ENCODE measurements around the gene PPIG.
"Not testable (repeated sequence)": the region's sequence is repeated elsewhere in the genome, so short reads cannot be mapped to it uniquely, and the experiment has no call there.

The PPIG gene

DNA sequence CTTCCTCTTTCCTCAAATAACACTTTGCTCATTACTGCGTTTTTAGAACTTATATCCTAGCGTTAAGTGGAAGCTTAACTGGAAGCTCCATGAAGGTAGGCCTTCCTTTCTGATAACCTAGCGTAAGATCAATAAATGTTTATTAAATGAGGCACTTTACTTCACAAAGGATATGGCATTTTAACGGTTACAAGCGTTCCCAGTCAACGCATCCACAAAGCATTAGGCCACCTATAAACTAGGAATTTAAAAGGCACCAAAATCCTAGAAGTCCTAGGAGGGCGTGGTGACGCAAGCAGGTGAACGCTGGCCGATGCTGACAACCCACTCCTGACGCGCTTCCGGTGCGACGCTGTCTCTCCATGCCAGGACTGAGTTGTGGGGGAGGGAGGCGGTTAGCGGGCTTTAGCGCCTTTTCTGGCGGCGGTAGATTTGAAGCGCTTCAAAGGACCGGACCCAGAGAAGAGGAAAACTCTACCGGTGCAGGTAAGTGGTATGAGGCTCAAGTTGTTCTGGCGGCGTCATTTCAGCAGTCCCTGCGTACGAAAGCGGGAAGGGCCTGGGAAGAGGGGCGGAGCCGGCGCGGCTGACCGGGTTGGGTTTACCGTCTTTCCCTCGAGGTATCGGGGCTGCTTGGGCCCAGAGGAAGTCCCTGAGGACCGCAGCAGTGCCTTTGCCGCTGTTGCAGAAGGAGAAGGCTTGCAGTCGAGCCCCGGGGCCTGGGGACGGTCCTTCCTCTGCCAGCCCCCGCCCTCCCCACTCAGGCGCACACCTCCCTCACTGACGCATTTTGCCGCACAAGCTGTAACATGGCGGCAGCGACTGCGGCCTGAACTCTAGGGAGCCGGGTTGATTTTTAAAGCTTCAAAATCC, at the start of gene PPIG:
Gene PPIG (plus strand): TSS at position 347 of the 873 bp plus-strand sequence. CDS start 19,691 bp downstream, outside the sequence.
- Histone ChIP-seq H3K9me3 (ENCODE audit: low read length) (no peaks in the 10 kb centered on the region), H3K27ac (ENCODE audit: low read depth, low read length) (peak within 1 kb of the TSS; percentile 94), H3K4me3 (ENCODE audit: low read depth in 1 of 2, low read length in 2 of 2) (peak within 1 kb of the TSS; percentile 87 to 99), H3K36me3 (ENCODE audit: insufficient read depth, low read length) (no peaks in the 10 kb centered on the region), H3K9ac (ENCODE audit: low read length) (peak within 1 kb of the TSS; percentile 100), H3K4me1 (ENCODE audit: insufficient read depth, low read length) (peaks cover 11% of the 10 kb centered on the region), H3K27me3 (ENCODE audit: control insufficient read depth in 1 of 2, insufficient read depth in 2 of 2, low read length in 2 of 2) (no peaks in the 10 kb centered on the region)

DNA sequence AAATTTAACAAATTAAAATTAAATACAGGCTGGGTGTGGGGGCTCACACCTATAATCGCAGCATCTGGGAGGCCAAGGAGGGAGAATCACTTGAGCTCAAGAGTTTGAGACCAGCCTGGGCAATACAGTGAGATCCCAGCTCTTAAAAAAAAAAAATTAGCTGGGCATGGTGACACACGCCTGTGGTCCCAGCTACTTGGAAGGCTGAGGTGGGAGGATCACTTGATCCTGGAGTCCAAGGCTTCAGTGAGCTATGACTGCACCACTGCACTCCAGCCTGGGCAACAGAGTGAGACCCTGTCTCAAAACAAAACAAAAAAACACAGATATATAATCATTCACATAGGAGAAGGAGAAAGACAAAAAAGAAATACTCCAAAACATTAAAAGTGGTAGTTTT, 44.7 kb upstream of the PPIG start:
- H3K9me3 ChIP-seq (ENCODE audit: low read length); H3K4me1 ChIP-seq (ENCODE audit: insufficient read depth, low read length); H3K27me3 ChIP-seq (ENCODE audit: control insufficient read depth in 1 of 2, insufficient read depth in 2 of 2, low read length in 2 of 2); H3K27ac ChIP-seq (ENCODE audit: low read depth, low read length); H3K9ac ChIP-seq (ENCODE audit: low read length); H3K4me3 ChIP-seq (ENCODE audit: low read depth in 1 of 2, low read length in 2 of 2): not testable (repeated sequence)
- peaks cover 15% of the 10 kb centered on the region for H3K36me3 ChIP-seq (ENCODE audit: insufficient read depth, low read length)

DNA sequence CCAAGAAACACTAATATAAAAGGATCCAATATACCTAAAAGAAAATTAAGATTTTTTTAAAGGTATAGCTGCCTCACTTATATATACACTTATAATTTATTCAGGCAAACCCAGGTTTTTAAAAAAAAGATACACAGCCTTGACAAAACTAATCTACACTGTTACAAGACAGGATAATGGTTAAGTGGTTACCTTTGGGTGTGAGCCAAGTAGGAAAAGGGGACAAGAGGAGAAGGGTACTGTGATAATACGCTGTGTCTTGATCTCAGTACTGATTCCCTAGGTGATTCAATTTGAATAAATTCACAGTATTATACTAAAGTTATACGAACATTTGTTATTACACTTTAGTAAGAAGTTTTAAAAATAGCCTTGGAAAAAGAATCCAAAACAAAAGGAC, 44.0 kb upstream of the PPIG start:
- Histone ChIP-seq H3K9me3 (ENCODE audit: low read length) (no peaks in the 10 kb centered on the region), H3K4me3 (ENCODE audit: low read depth in 1 of 2, low read length in 2 of 2) (no peak overlapping the region), H3K4me1 (ENCODE audit: insufficient read depth, low read length) (no peaks in the 10 kb centered on the region), H3K27me3 (ENCODE audit: control insufficient read depth in 1 of 2, insufficient read depth in 2 of 2, low read length in 2 of 2) (no peaks in the 10 kb centered on the region), H3K9ac (ENCODE audit: low read length) (no peak overlapping the region), H3K27ac (ENCODE audit: low read depth, low read length) (no peak overlapping the region), H3K36me3 (ENCODE audit: insufficient read depth, low read length) (peaks cover 15% of the 10 kb centered on the region)

DNA sequence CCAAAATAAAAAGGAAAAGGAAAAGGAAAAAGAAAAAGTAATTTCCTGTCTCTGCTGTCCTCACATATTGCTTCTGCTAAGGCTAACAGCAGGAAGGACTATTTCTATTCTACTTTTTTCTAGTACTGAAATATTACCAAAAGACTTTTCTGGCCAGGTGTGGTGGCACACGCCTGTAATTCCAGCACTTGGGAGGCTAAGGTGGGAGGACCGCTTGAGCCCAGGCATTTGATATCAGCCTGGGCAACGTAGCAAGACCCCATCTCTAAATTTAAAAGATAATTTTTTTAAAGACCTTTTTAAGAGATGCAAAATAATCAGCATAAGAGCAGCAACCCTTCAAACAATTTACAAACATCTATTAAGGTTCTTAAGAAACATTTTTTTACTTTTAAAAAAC, 41.7 kb upstream of the PPIG start:
- Histone ChIP-seq H3K9me3 (ENCODE audit: low read length) (no peaks in the 10 kb centered on the region), H3K36me3 (ENCODE audit: insufficient read depth, low read length) (peaks cover 25% of the 10 kb centered on the region), H3K9ac (ENCODE audit: low read length) (no peak overlapping the region), H3K27ac (ENCODE audit: low read depth, low read length) (no peak overlapping the region), H3K4me1 (ENCODE audit: insufficient read depth, low read length) (no peaks in the 10 kb centered on the region), H3K27me3 (ENCODE audit: control insufficient read depth in 1 of 2, insufficient read depth in 2 of 2, low read length in 2 of 2) (no peaks in the 10 kb centered on the region), H3K4me3 (ENCODE audit: low read depth in 1 of 2, low read length in 2 of 2) (no peak overlapping the region)

DNA sequence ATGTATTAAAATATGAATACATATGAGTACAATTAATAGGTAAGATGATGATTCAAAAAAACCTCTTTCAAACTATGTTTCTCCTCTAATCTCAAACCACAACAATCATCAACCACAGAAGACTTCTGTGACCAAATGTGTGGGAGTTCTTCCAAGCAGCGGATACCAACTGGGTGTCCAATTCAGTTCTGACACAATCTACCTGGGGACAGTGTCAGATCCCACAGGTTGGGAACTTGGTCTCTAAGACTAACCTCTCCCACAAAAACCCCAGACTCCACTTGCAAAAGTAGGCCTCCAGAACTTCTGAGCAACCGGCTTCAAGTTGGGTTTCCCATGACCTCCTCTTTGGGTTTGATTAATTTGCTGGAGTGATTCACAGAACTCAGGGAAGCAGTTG, 37.4 kb upstream of the PPIG start:
- Histone ChIP-seq H3K4me3 (ENCODE audit: low read depth in 1 of 2, low read length in 2 of 2) (no peak overlapping the region), H3K36me3 (ENCODE audit: insufficient read depth, low read length) (peaks cover 23% of the 10 kb centered on the region), H3K9me3 (ENCODE audit: low read length) (no peaks in the 10 kb centered on the region), H3K9ac (ENCODE audit: low read length) (no peak overlapping the region), H3K4me1 (ENCODE audit: insufficient read depth, low read length) (no peaks in the 10 kb centered on the region), H3K27ac (ENCODE audit: low read depth, low read length) (no peak overlapping the region), H3K27me3 (ENCODE audit: control insufficient read depth in 1 of 2, insufficient read depth in 2 of 2, low read length in 2 of 2) (no peaks in the 10 kb centered on the region)

DNA sequence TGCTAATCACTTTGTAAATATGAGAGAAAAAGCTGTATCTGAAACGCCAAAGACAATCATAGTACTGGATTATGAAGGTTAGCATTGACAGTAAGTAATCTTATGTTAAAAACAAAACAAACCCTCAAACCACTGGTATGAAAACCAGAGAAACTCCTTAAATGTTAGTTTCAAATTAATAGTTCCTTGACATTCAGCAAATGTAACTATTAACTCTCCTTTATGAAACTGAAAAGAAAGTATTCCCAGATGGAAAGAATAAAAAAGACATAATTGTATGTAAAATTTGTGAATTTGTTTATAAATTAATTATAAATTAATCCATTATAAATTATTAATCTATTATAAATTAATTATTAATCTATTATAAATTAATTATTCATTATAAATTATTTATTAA, 22.8 kb upstream of the PPIG start:
- Histone ChIP-seq H3K4me3 (ENCODE audit: low read depth in 1 of 2, low read length in 2 of 2) (no peak overlapping the region), H3K9ac (ENCODE audit: low read length) (no peak overlapping the region), H3K4me1 (ENCODE audit: insufficient read depth, low read length) (no peaks in the 10 kb centered on the region), H3K27me3 (ENCODE audit: control insufficient read depth in 1 of 2, insufficient read depth in 2 of 2, low read length in 2 of 2) (no peaks in the 10 kb centered on the region), H3K27ac (ENCODE audit: low read depth, low read length) (no peak overlapping the region), H3K9me3 (ENCODE audit: low read length) (no peaks in the 10 kb centered on the region), H3K36me3 (ENCODE audit: insufficient read depth, low read length) (peaks cover 4% of the 10 kb centered on the region)

DNA sequence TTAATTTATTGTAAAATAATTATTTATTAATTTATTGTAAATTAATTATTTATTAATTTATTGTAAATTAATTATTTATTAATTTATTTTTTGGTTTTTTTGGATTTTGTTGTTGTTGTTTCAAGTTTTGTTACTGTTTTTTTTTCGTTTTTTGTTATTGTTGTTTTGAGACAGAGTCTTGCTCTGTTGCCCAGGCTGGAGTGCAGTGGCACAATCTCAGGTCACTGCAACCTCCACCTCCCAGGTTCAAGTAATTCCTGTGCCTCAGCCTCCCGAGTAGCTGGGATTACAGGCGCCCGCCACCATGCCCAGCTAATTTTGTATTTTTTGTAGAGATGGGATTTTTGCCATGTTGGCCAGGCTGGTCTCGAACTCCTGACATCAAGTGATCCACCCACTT, 22.1 kb upstream of the PPIG start:
- not testable (repeated sequence) for H3K27me3 ChIP-seq (ENCODE audit: control insufficient read depth in 1 of 2, insufficient read depth in 2 of 2, low read length in 2 of 2); H3K27ac ChIP-seq (ENCODE audit: low read depth, low read length); H3K4me1 ChIP-seq (ENCODE audit: insufficient read depth, low read length); H3K9me3 ChIP-seq (ENCODE audit: low read length); H3K9ac ChIP-seq (ENCODE audit: low read length); H3K4me3 ChIP-seq (ENCODE audit: low read depth in 1 of 2, low read length in 2 of 2); H3K36me3 ChIP-seq (ENCODE audit: insufficient read depth, low read length)

DNA sequence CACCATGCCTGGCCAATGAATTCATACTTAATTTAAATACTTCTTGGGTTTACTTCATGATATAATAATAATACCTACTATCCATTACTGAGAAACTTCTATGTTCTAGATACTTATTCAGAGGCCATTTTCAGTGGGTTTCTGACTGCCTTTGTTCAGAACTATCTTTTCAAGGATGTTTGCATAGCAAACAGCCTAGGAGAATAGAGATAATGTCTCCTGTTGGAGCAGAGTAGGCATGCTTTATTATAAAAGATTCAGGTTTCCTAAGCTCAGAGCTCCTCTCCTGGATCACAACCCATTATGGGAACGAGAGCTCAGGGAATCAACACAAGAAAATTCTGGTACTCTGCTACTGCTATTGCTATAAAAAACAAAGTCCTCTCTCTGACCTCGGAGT, 21.6 kb upstream of the PPIG start:
- peaks cover 4% of the 10 kb centered on the region for H3K36me3 ChIP-seq (ENCODE audit: insufficient read depth, low read length)
- H3K9me3 ChIP-seq (ENCODE audit: low read length), result no peaks in the 10 kb centered on the region
- H3K4me3 ChIP-seq (ENCODE audit: low read depth in 1 of 2, low read length in 2 of 2), result no peak overlapping the region
- no peaks in the 10 kb centered on the region for H3K27me3 ChIP-seq (ENCODE audit: control insufficient read depth in 1 of 2, insufficient read depth in 2 of 2, low read length in 2 of 2)
- H3K27ac ChIP-seq (ENCODE audit: low read depth, low read length), result no peak overlapping the region
- no peak overlapping the region for H3K9ac ChIP-seq (ENCODE audit: low read length)
- H3K4me1 ChIP-seq (ENCODE audit: insufficient read depth, low read length), result no peaks in the 10 kb centered on the region

DNA sequence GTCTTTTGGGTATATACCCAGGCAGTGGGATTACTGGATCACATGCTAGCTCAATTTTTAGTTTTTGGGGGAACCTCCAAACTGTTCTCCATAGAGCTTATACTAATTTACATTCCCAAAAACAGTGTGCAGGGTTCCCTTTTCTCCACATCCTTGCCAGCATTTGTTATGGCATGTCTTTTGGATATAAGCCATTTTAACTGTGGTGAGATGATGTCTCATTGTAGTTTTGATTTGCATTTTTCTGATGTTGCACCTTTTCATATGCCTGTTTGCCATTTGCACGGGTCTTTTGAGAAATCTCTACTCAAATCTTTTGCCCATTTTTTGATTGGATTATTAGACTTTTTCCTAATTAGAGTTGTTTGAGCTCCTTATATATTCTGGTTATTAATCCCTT, 18.5 kb upstream of the PPIG start:
- Histone ChIP-seq H3K36me3 (ENCODE audit: insufficient read depth, low read length) (no peaks in the 10 kb centered on the region), H3K9ac (ENCODE audit: low read length) (no peak overlapping the region), H3K4me3 (ENCODE audit: low read depth in 1 of 2, low read length in 2 of 2) (no peak overlapping the region), H3K27ac (ENCODE audit: low read depth, low read length) (no peak overlapping the region), H3K9me3 (ENCODE audit: low read length) (no peaks in the 10 kb centered on the region), H3K4me1 (ENCODE audit: insufficient read depth, low read length) (no peaks in the 10 kb centered on the region), H3K27me3 (ENCODE audit: control insufficient read depth in 1 of 2, insufficient read depth in 2 of 2, low read length in 2 of 2) (no peaks in the 10 kb centered on the region)

DNA sequence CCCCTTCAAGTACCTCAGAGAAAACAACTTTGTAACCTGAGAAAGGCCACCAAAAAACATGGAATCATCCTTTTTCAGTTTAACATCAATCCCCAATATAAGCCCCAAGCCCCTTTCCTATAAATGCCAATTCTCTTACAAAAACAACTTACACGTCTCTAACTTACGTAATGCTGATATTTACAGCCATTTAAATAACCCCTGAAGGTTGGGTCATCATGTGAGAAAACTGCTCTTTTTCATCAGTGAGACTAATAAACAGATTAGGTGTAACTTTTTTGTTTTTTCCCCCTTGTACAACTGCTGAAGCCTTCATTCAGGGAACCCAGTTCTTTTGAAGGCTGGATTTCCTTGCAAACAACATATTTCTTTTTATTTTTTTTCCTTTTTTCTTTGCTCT, 14.2 kb upstream of the PPIG start:
- Histone ChIP-seq H3K9ac (ENCODE audit: low read length) (no peak overlapping the region), H3K9me3 (ENCODE audit: low read length) (no peaks in the 10 kb centered on the region), H3K27me3 (ENCODE audit: control insufficient read depth in 1 of 2, insufficient read depth in 2 of 2, low read length in 2 of 2) (no peaks in the 10 kb centered on the region), H3K36me3 (ENCODE audit: insufficient read depth, low read length) (no peaks in the 10 kb centered on the region), H3K27ac (ENCODE audit: low read depth, low read length) (no peak overlapping the region), H3K4me1 (ENCODE audit: insufficient read depth, low read length) (no peaks in the 10 kb centered on the region), H3K4me3 (ENCODE audit: low read depth in 1 of 2, low read length in 2 of 2) (no peak overlapping the region)

DNA sequence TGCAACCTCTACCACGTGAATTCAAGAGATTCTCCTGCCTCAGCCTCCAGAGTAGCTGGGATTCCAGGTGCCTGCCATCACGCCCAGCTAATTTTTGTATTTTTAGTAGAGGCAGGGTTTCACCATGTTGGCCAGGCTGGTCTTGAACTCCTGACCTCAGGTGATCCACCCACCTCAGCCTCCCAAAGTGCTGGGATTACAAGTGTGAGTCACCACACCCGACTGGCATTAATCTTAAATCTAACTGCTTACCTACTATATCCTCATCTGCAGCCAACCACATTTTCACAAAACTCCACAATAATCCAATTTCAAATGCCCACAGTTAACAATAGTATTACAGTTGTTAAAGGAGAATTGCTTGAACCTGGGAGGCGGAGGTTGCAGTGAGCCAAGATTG, 13.4 kb upstream of the PPIG start:
- H3K4me1 ChIP-seq (ENCODE audit: insufficient read depth, low read length); H3K9me3 ChIP-seq (ENCODE audit: low read length); H3K9ac ChIP-seq (ENCODE audit: low read length); H3K4me3 ChIP-seq (ENCODE audit: low read depth in 1 of 2, low read length in 2 of 2); H3K27ac ChIP-seq (ENCODE audit: low read depth, low read length); H3K36me3 ChIP-seq (ENCODE audit: insufficient read depth, low read length); H3K27me3 ChIP-seq (ENCODE audit: control insufficient read depth in 1 of 2, insufficient read depth in 2 of 2, low read length in 2 of 2): not testable (repeated sequence)

DNA sequence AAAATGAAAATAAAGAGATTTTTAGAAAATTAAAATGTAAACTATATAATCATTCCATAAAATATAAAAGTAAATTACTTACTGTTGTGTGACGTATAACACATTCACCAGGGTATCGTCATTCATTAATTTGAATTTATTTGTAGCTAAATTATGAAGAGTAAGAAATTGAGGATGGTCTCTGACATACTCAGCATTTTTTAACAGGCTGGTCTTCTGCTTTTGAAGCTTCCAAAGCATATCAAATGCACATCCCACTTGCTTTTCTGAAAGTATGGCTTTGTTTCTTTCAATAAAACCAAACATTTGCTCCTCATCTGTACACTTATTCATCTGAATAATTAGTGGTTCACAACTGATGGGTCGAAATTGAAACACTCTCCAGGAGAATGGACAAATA, 12.6 kb upstream of the PPIG start:
- H3K9me3 ChIP-seq (ENCODE audit: low read length), result no peaks in the 10 kb centered on the region
- no peaks in the 10 kb centered on the region for H3K36me3 ChIP-seq (ENCODE audit: insufficient read depth, low read length)
- no peak overlapping the region for H3K27ac ChIP-seq (ENCODE audit: low read depth, low read length)
- no peaks in the 10 kb centered on the region for H3K27me3 ChIP-seq (ENCODE audit: control insufficient read depth in 1 of 2, insufficient read depth in 2 of 2, low read length in 2 of 2)
- H3K9ac ChIP-seq (ENCODE audit: low read length), result no peak overlapping the region
- no peaks in the 10 kb centered on the region for H3K4me1 ChIP-seq (ENCODE audit: insufficient read depth, low read length)
- no peak overlapping the region for H3K4me3 ChIP-seq (ENCODE audit: low read depth in 1 of 2, low read length in 2 of 2)
